ENCODE data around the gene CPLANE2.

Gene CPLANE2

GRCh38 chr1:16221499-16221898, 15.5 kb downstream of the CPLANE2 start:
- TF ChIP-seq MAX (IDR thresholded peaks at IDR 0.05): no peak
- no peak for TF ChIP-seq TEAD4 (IDR thresholded peaks at IDR 0.05)
- TF ChIP-seq CEBPB (IDR thresholded peaks at IDR 0.05): no peak
- TF ChIP-seq ZBTB7A (IDR thresholded peaks at IDR 0.05; ENCODE audit: low read depth): no peak
- no peak for TF ChIP-seq NFIC (IDR thresholded peaks at IDR 0.05)
- no peak for TF ChIP-seq EP300 (IDR thresholded peaks at IDR 0.05; ENCODE audit: borderline replicate concordance)
- no peak for TF ChIP-seq EGR1 (IDR thresholded peaks at IDR 0.05)
- no peak for TF ChIP-seq USF1 (IDR thresholded peaks at IDR 0.05)
- no peak for TF ChIP-seq REST (IDR thresholded peaks at IDR 0.05; ENCODE audit: low read depth)

- TF ChIP-seq REST (IDR thresholded peaks at IDR 0.05; ENCODE audit: low read depth) (no peak), CREB1 (IDR thresholded peaks at IDR 0.05; ENCODE audit: low read depth) (no peak), YY1 (IDR thresholded peaks at IDR 0.05; ENCODE audit: low read depth) (no peak), EP300 (IDR thresholded peaks at IDR 0.05; ENCODE audit: borderline replicate concordance) (no peak)
Observed at GRCh38 chr1:16219968-16220500, 16.9 kb downstream of the CPLANE2 start.

GRCh38 chr1:16218674-16219071, 18.3 kb downstream of the CPLANE2 start:
- TF ChIP-seq MAX (IDR thresholded peaks at IDR 0.05): no peak
- TF ChIP-seq CEBPB (IDR thresholded peaks at IDR 0.05): no peak
- TF ChIP-seq NFIC (IDR thresholded peaks at IDR 0.05): no peak
- no peak for TF ChIP-seq FOXM1 (IDR thresholded peaks at IDR 0.05; ENCODE audit: borderline replicate concordance, low read depth)
- no peak for TF ChIP-seq TEAD4 (IDR thresholded peaks at IDR 0.05)
- no peak for TF ChIP-seq USF1 (IDR thresholded peaks at IDR 0.05)
- TF ChIP-seq YY1 (IDR thresholded peaks at IDR 0.05; ENCODE audit: low read depth): no peak
- no peak for TF ChIP-seq TCF12 (IDR thresholded peaks at IDR 0.05; ENCODE audit: low read depth)
- no peak for TF ChIP-seq TAF1 (IDR thresholded peaks at IDR 0.05; ENCODE audit: low read depth)
- no peak for TF ChIP-seq RAD21 (IDR thresholded peaks at IDR 0.05; ENCODE audit: low read depth)
- TF ChIP-seq REST (IDR thresholded peaks at IDR 0.05; ENCODE audit: low read depth): no peak
- no peak for TF ChIP-seq EP300 (IDR thresholded peaks at IDR 0.05; ENCODE audit: borderline replicate concordance)
- TF ChIP-seq CREB1 (IDR thresholded peaks at IDR 0.05; ENCODE audit: low read depth): no peak
- no peak for TF ChIP-seq EGR1 (IDR thresholded peaks at IDR 0.05)
- TF ChIP-seq ZBTB7A (IDR thresholded peaks at IDR 0.05; ENCODE audit: low read depth): no peak

- no peak for TF ChIP-seq TEAD4 (IDR thresholded peaks at IDR 0.05)
- no peak for TF ChIP-seq TCF12 (IDR thresholded peaks at IDR 0.05; ENCODE audit: low read depth)
- TF ChIP-seq REST (IDR thresholded peaks at IDR 0.05; ENCODE audit: low read depth): no peak
- no peak for TF ChIP-seq EP300 (IDR thresholded peaks at IDR 0.05; ENCODE audit: borderline replicate concordance)
- TF ChIP-seq CEBPB (IDR thresholded peaks at IDR 0.05): no peak
- no peak for TF ChIP-seq TAF1 (IDR thresholded peaks at IDR 0.05; ENCODE audit: low read depth)
Observed at GRCh38 chr1:16218014-16218673, 18.8 kb downstream of the CPLANE2 start.

Measured in Ishikawa (cell line).